ENCODE results near the gene PCDH9.

Gene PCDH9

DNA sequence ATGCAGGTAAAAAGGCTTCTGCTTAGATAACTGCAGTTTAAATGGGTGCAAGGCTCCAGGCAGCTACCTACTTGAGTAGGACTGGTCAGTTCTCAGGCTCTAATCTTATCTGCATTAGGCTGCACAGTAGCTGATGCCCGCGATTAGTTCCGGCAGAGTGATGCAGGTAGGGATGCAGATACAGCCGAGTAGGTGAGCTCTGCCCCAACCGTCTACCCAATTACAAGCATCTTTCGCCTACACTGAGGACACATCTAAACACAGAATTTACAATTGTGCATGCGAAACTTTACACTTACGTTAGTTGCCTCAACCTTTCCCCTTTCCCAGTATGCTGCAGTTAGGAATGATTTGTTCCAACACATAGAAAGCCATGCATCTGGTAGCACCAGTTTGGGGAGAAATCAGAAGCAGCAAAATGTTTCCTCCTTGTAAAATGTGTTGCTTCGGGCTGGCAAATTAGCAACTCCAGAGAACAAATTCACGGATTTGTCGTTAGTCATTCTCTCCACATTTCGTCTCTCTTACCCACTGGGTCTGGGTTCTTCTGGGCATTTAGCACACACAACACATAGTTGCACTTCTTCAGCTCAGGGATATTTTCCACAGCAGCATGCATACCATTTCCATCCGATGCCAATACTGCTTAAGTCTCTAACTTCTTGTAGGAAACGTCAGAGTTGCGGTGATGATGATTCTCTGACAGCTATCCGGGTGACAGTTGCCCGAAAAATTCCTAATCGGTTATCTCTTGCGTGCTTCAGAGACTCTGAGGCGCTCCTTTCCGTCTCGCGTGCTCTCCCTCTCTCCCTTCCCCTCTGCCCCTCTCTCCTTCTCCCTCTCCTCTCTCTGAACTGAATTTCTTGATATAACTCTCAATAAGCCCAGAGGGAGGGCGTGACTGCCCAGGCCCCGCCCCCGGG lies at the start of gene PCDH9:
TSS of gene PCDH9 (minus strand) at position 856 of the 923 bp plus-strand sequence. CDS start 1,896 bp downstream, outside the sequence.
- H3K4me1 ChIP-seq (ENCODE audit: control insufficient read depth, insufficient read depth, low read length): no peaks in the 10 kb centered on the region
- peaks cover 11% of the 10 kb centered on the region for H3K27me3 ChIP-seq (ENCODE audit: control insufficient read depth, insufficient read depth, low read length)
- H3K36me3 ChIP-seq (ENCODE audit: control insufficient read depth, insufficient read depth, low read length): no peaks in the 10 kb centered on the region
- no peaks in the 10 kb centered on the region for H3K9me3 ChIP-seq (ENCODE audit: control insufficient read depth, low read length)
- peak within 1 kb of the TSS; percentile 75 for H3K4me3 ChIP-seq (ENCODE audit: low read length)
- H3K9ac ChIP-seq (ENCODE audit: low read length): peak within 1 kb of the TSS; percentile 67

- no peaks in the 10 kb centered on the region for H3K9me3 ChIP-seq (ENCODE audit: control insufficient read depth, low read length)
- H3K4me1 ChIP-seq (ENCODE audit: control insufficient read depth, insufficient read depth, low read length): no peaks in the 10 kb centered on the region
- H3K36me3 ChIP-seq (ENCODE audit: control insufficient read depth, insufficient read depth, low read length): no peaks in the 10 kb centered on the region
- H3K9ac ChIP-seq (ENCODE audit: low read length): no peak overlapping the region
- H3K4me3 ChIP-seq (ENCODE audit: low read length): no peak overlapping the region
- no peaks in the 10 kb centered on the region for H3K27me3 ChIP-seq (ENCODE audit: control insufficient read depth, insufficient read depth, low read length)
Measured at GRCh38 chr13:67278235-67278634, 48.1 kb upstream of the PCDH9 start.

GRCh38 chr13:67277581-67277980 lies 47.4 kb upstream of the PCDH9 start:
- Histone ChIP-seq H3K4me3 (ENCODE audit: low read length) (no peak overlapping the region), H3K4me1 (ENCODE audit: control insufficient read depth, insufficient read depth, low read length) (no peaks in the 10 kb centered on the region), H3K9ac (ENCODE audit: low read length) (no peak overlapping the region), H3K36me3 (ENCODE audit: control insufficient read depth, insufficient read depth, low read length) (no peaks in the 10 kb centered on the region), H3K27me3 (ENCODE audit: control insufficient read depth, insufficient read depth, low read length) (no peaks in the 10 kb centered on the region), H3K9me3 (ENCODE audit: control insufficient read depth, low read length) (no peaks in the 10 kb centered on the region)

- no peaks in the 10 kb centered on the region for H3K4me1 ChIP-seq (ENCODE audit: control insufficient read depth, insufficient read depth, low read length)
- no peak overlapping the region for H3K4me3 ChIP-seq (ENCODE audit: low read length)
- H3K27me3 ChIP-seq (ENCODE audit: control insufficient read depth, insufficient read depth, low read length): no peaks in the 10 kb centered on the region
- no peaks in the 10 kb centered on the region for H3K9me3 ChIP-seq (ENCODE audit: control insufficient read depth, low read length)
- H3K36me3 ChIP-seq (ENCODE audit: control insufficient read depth, insufficient read depth, low read length): no peaks in the 10 kb centered on the region
- no peak overlapping the region for H3K9ac ChIP-seq (ENCODE audit: low read length)
Measured at GRCh38 chr13:67275351-67275960, 45.3 kb upstream of the PCDH9 start.

GRCh38 chr13:67273001-67273400 lies 42.9 kb upstream of the PCDH9 start:
- H3K4me3 ChIP-seq (ENCODE audit: low read length): no peak overlapping the region

DNA sequence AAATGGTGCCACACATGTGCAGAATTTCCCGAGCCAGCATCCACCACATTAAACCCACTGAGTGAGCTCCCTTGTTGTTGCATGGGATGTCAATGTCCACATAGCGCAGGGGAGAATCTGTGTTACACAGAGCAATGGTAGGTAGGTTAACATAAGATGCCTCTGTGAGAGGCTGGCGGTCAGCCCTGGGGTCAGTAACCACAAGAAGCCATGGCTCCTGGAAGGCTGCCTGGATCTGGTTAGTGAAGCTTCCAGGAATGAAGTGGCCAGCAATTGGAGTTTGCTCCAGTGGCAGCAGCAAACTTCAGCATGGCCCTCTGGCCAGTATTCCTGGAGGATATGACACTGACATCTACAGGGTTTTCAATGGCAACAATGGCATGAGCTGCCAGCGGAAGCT lies 37.0 kb upstream of the PCDH9 start:
- no peak overlapping the region for H3K9ac ChIP-seq (ENCODE audit: low read length)
- H3K4me1 ChIP-seq (ENCODE audit: control insufficient read depth, insufficient read depth, low read length): no peaks in the 10 kb centered on the region
- H3K27me3 ChIP-seq (ENCODE audit: control insufficient read depth, insufficient read depth, low read length): no peaks in the 10 kb centered on the region
- no peaks in the 10 kb centered on the region for H3K36me3 ChIP-seq (ENCODE audit: control insufficient read depth, insufficient read depth, low read length)
- H3K9me3 ChIP-seq (ENCODE audit: control insufficient read depth, low read length): no peaks in the 10 kb centered on the region
- no peak overlapping the region for H3K4me3 ChIP-seq (ENCODE audit: low read length)

More at GRCh38 chr13:67273001-67273400, 42.9 kb upstream of the PCDH9 start:
- Histone ChIP-seq H3K9me3 (ENCODE audit: control insufficient read depth, low read length) (no peaks in the 10 kb centered on the region), H3K27me3 (ENCODE audit: control insufficient read depth, insufficient read depth, low read length) (no peaks in the 10 kb centered on the region), H3K9ac (ENCODE audit: low read length) (no peak overlapping the region), H3K36me3 (ENCODE audit: control insufficient read depth, insufficient read depth, low read length) (no peaks in the 10 kb centered on the region), H3K4me1 (ENCODE audit: control insufficient read depth, insufficient read depth, low read length) (no peaks in the 10 kb centered on the region)

- Histone ChIP-seq H3K36me3 (ENCODE audit: control insufficient read depth, insufficient read depth, low read length) (no peaks in the 10 kb centered on the region), H3K4me1 (ENCODE audit: control insufficient read depth, insufficient read depth, low read length) (no peaks in the 10 kb centered on the region), H3K4me3 (ENCODE audit: low read length) (no peak overlapping the region), H3K27me3 (ENCODE audit: control insufficient read depth, insufficient read depth, low read length) (no peaks in the 10 kb centered on the region), H3K9ac (ENCODE audit: low read length) (no peak overlapping the region), H3K9me3 (ENCODE audit: control insufficient read depth, low read length) (no peaks in the 10 kb centered on the region)
Measured at GRCh38 chr13:67259208-67259607, 29.1 kb upstream of the PCDH9 start.

GRCh38 chr13:67258482-67258881 lies 28.3 kb upstream of the PCDH9 start:
- no peak overlapping the region for H3K9ac ChIP-seq (ENCODE audit: low read length)
- no peaks in the 10 kb centered on the region for H3K27me3 ChIP-seq (ENCODE audit: control insufficient read depth, insufficient read depth, low read length)
- H3K4me1 ChIP-seq (ENCODE audit: control insufficient read depth, insufficient read depth, low read length): no peaks in the 10 kb centered on the region
- no peaks in the 10 kb centered on the region for H3K36me3 ChIP-seq (ENCODE audit: control insufficient read depth, insufficient read depth, low read length)
- no peaks in the 10 kb centered on the region for H3K9me3 ChIP-seq (ENCODE audit: control insufficient read depth, low read length)
- no peak overlapping the region for H3K4me3 ChIP-seq (ENCODE audit: low read length)

DNA sequence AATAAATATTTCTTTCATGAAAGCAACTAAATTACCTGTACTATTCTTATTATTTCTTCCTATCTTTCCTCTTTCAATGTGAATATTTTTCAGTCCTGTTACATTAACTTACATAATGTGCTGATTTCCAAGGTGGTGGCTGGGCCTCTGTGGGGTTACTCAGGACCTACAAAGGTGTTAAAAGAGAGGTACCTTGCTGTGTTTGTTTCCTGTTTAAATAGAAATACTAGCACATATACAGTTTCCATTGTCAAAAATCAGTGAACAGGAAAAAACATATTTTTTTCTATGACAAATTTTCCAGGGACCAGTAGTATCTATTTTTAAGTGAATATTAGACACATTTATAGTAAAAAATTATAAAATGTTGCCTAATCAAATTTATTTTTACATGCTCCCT lies 8.7 kb upstream of the PCDH9 start:
- no peak overlapping the region for H3K9ac ChIP-seq (ENCODE audit: low read length)

DNA sequence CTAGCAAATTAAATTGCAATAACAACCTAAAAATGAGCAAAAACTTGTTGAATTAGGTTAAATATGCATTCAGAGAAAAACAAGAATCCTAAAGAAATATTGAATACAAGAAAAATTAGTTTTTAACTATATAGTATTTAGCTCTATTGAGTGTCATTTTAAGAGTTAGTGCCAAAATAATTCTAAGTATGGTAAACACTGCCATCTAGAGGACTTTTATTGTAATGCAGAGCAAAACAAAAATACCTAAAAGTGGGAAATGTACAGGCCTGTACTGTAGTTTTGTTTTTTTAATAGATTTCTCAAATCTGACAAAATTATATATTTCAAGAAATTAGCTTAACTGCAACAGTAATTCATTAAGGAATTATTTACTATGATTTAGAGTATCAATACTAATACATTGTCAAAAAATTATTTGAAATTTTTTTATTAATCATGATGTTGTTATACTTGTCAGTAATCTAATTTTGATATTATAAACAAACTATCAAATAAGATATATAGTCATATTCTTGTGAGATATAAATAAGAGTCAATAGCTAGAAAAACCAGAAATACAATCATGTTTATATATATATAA lies 8.2 kb upstream of the PCDH9 start:
- H3K9ac ChIP-seq (ENCODE audit: low read length): no peak overlapping the region
- no peaks in the 10 kb centered on the region for H3K9me3 ChIP-seq (ENCODE audit: control insufficient read depth, low read length)
- H3K4me3 ChIP-seq (ENCODE audit: low read length): no peak overlapping the region
- H3K27me3 ChIP-seq (ENCODE audit: control insufficient read depth, insufficient read depth, low read length): no peaks in the 10 kb centered on the region
- no peaks in the 10 kb centered on the region for H3K4me1 ChIP-seq (ENCODE audit: control insufficient read depth, insufficient read depth, low read length)
- H3K36me3 ChIP-seq (ENCODE audit: control insufficient read depth, insufficient read depth, low read length): no peaks in the 10 kb centered on the region

More for the DNA sequence above, 8.7 kb upstream of the PCDH9 start:
- Histone ChIP-seq H3K36me3 (ENCODE audit: control insufficient read depth, insufficient read depth, low read length) (no peaks in the 10 kb centered on the region), H3K4me1 (ENCODE audit: control insufficient read depth, insufficient read depth, low read length) (no peaks in the 10 kb centered on the region), H3K4me3 (ENCODE audit: low read length) (no peak overlapping the region), H3K9me3 (ENCODE audit: control insufficient read depth, low read length) (no peaks in the 10 kb centered on the region), H3K27me3 (ENCODE audit: control insufficient read depth, insufficient read depth, low read length) (no peaks in the 10 kb centered on the region)

DNA sequence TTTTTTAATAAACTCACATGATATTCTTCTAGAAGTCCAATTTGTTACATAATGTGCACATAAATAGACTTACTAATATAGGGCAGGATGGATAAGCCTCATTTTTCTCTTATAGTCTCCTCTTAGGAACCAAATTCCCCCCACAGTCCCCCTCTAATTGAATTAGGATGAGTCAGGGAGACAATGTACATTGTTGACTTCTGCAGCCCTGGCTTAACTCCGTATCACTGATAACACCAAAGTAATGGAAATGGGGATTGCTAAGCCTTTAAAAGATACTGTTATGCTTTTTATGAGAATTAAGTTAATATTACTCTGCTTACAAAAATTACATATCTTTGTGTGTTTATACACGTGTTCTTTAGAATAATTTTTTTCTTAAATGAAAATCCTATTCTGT lies 5.1 kb upstream of the PCDH9 start:
- no peaks in the 10 kb centered on the region for H3K36me3 ChIP-seq (ENCODE audit: control insufficient read depth, insufficient read depth, low read length)
- H3K9me3 ChIP-seq (ENCODE audit: control insufficient read depth, low read length): no peaks in the 10 kb centered on the region
- peaks cover 3% of the 10 kb centered on the region for H3K27me3 ChIP-seq (ENCODE audit: control insufficient read depth, insufficient read depth, low read length)
- no peak overlapping the region for H3K4me3 ChIP-seq (ENCODE audit: low read length)
- H3K4me1 ChIP-seq (ENCODE audit: control insufficient read depth, insufficient read depth, low read length): no peaks in the 10 kb centered on the region
- H3K9ac ChIP-seq (ENCODE audit: low read length): no peak overlapping the region

GRCh38 chr13:67232384-67232783 lies 2.2 kb upstream of the PCDH9 start:
- no peak overlapping the region for H3K4me3 ChIP-seq (ENCODE audit: low read length)
- no peak overlapping the region for H3K9ac ChIP-seq (ENCODE audit: low read length)
- H3K9me3 ChIP-seq (ENCODE audit: control insufficient read depth, low read length): no peaks in the 10 kb centered on the region
- H3K36me3 ChIP-seq (ENCODE audit: control insufficient read depth, insufficient read depth, low read length): no peaks in the 10 kb centered on the region
- H3K4me1 ChIP-seq (ENCODE audit: control insufficient read depth, insufficient read depth, low read length): no peaks in the 10 kb centered on the region
- peaks cover 11% of the 10 kb centered on the region for H3K27me3 ChIP-seq (ENCODE audit: control insufficient read depth, insufficient read depth, low read length)

All from mucosa of stomach (tissue), 1 donor.